ENCODE measurements around the gene ASPDH. TPM values are rescaled to one million over a fixed set of nuclear protein-coding genes. Genes with fewer than 3 reads are reported as not detected.

The ASPDH gene
- total RNA-seq, 1 experiment from 2014 or later, result not detected

- no peak for DNase-seq (ENCODE audit: low read depth)
These were observed 844 bp upstream of the ASPDH start for GRCh38 chr19:50514346-50515167.

GRCh38 chr19:50512999-50513745 lies 541 bp downstream of the ASPDH start:
- DNase-seq (ENCODE audit: low read depth), result no peak

GRCh38 chr19:50512112-50512998 lies 1.4 kb downstream of the ASPDH start:
- no peak for DNase-seq (ENCODE audit: low read depth)

GRCh38 chr19:50511069-50511822 lies 2.5 kb downstream of the ASPDH start, which contains the start of gene JOSD2:
JOSD2 (minus strand) TSS chr19:50511191; CDS start chr19:50510431, 760 bp downstream.
- peak; percentile 99 for DNase-seq (ENCODE audit: low read depth)

- no peak for DNase-seq (ENCODE audit: low read depth)
These were observed 3.0 kb downstream of the ASPDH start for GRCh38 chr19:50510700-50511068.

GRCh38 chr19:50510121-50510670 lies 3.5 kb downstream of the ASPDH start:
- no peak for DNase-seq (ENCODE audit: low read depth)

GRCh38 chr19:50509366-50509765 lies 4.3 kb downstream of the ASPDH start:
- no peak for DNase-seq (ENCODE audit: low read depth)

GRCh38 chr19:50508843-50509190 lies 4.9 kb downstream of the ASPDH start:
- DNase-seq (ENCODE audit: low read depth), result no peak

- no peak for DNase-seq (ENCODE audit: low read depth)
These were observed 6.3 kb downstream of the ASPDH start for GRCh38 chr19:50507376-50507775.

GRCh38 chr19:50506700-50507099 lies 7.0 kb downstream of the ASPDH start:
- no peak for DNase-seq (ENCODE audit: low read depth)

- DNase-seq (ENCODE audit: low read depth), result no peak
These were observed 7.7 kb downstream of the ASPDH start for GRCh38 chr19:50505856-50506611.

GRCh38 chr19:50501568-50502475 lies 11.9 kb downstream of the ASPDH start:
- DNase-seq (ENCODE audit: low read depth), result no peak

GRCh38 chr19:50501186-50501567 lies 12.5 kb downstream of the ASPDH start:
- DNase-seq (ENCODE audit: low read depth), result no peak

- DNase-seq (ENCODE audit: low read depth), result no peak
These were observed 13.0 kb downstream of the ASPDH start for GRCh38 chr19:50500753-50501151.

GRCh38 chr19:50500060-50500752 lies 13.5 kb downstream of the ASPDH start:
- no peak for DNase-seq (ENCODE audit: low read depth)

- no peak for DNase-seq (ENCODE audit: low read depth)
These were observed 15.3 kb downstream of the ASPDH start for GRCh38 chr19:50498219-50499056.

- no peak for DNase-seq (ENCODE audit: low read depth)
These were observed 16.7 kb downstream of the ASPDH start for GRCh38 chr19:50497022-50497405.

All from M059J (cell line).